ENCODE measurements around the gene PTPRK.

Gene PTPRK

DNA sequence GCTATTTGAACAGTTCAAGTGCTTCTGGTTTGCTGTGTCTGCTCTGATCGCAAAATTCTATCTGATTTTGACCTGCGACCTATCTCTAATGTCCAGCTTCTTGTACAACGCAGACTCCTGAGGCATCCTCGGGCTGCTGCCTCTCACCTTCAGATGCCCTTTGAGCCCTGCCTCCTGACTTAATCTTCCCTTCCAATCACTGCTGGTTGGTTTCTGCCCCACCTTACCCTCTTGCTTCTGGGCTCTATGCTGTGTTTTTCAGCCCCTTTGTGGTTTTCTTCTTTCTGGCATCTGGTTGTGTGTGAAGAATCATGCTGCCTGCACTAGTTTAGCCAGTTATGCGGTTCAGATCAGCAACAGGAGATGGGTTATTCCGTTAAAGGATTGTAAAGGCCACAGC is 488.4 kb downstream of the PTPRK start:
- no peak overlapping the region for H3K9ac ChIP-seq (ENCODE audit: low read length)
- H3K27ac ChIP-seq (ENCODE audit: low read depth, low read length) = no peak overlapping the region
- no peak overlapping the region for H3K4me3 ChIP-seq (ENCODE audit: low read length)
- no peaks in the 10 kb centered on the region for H3K4me1 ChIP-seq (ENCODE audit: control insufficient read depth, insufficient read depth, low read length)
- H3K27me3 ChIP-seq (ENCODE audit: control insufficient read depth, insufficient read depth, low read length) = no peaks in the 10 kb centered on the region
- H3K36me3 ChIP-seq (ENCODE audit: control insufficient read depth, insufficient read depth, low read length) = peaks cover 2% of the 10 kb centered on the region

DNA sequence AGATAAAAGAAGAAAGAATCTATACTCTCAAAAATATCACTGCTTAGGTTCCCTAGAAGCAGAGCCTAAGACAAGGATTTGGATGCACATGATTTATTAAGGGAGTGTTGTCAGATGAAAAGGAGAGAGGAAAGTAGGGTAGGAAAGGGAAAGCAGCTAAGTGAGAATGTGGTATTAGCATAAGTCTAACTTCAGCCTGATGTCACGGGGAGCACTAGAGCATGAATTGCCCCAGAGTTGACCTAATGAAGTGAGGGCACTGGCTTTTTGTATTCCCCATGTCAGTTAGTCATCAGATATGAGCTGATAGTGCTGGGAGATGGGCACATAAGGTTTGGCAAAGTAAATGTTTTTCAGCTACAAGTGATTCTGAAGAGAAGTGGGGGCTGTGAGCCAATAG is 490.6 kb downstream of the PTPRK start:
- Histone ChIP-seq H3K27ac (ENCODE audit: low read depth, low read length) (no peak overlapping the region), H3K9ac (ENCODE audit: low read length) (no peak overlapping the region), H3K36me3 (ENCODE audit: control insufficient read depth, insufficient read depth, low read length) (peaks cover 2% of the 10 kb centered on the region), H3K4me3 (ENCODE audit: low read length) (no peak overlapping the region), H3K27me3 (ENCODE audit: control insufficient read depth, insufficient read depth, low read length) (no peaks in the 10 kb centered on the region), H3K4me1 (ENCODE audit: control insufficient read depth, insufficient read depth, low read length) (no peaks in the 10 kb centered on the region)

- Histone ChIP-seq H3K4me3 (ENCODE audit: low read length) (no peak overlapping the region), H3K4me1 (ENCODE audit: control insufficient read depth, insufficient read depth, low read length) (no peaks in the 10 kb centered on the region), H3K27me3 (ENCODE audit: control insufficient read depth, insufficient read depth, low read length) (no peaks in the 10 kb centered on the region), H3K36me3 (ENCODE audit: control insufficient read depth, insufficient read depth, low read length) (peaks cover 2% of the 10 kb centered on the region), H3K9ac (ENCODE audit: low read length) (no peak overlapping the region), H3K27ac (ENCODE audit: low read depth, low read length) (no peak overlapping the region)
Observed at GRCh38 chr6:128028183-128028582, 492.2 kb downstream of the PTPRK start.

GRCh38 chr6:128025478-128025877 is 494.9 kb downstream of the PTPRK start:
- Histone ChIP-seq H3K27ac (ENCODE audit: low read depth, low read length) (no peak overlapping the region), H3K4me3 (ENCODE audit: low read length) (no peak overlapping the region), H3K9ac (ENCODE audit: low read length) (no peak overlapping the region), H3K4me1 (ENCODE audit: control insufficient read depth, insufficient read depth, low read length) (no peaks in the 10 kb centered on the region), H3K27me3 (ENCODE audit: control insufficient read depth, insufficient read depth, low read length) (no peaks in the 10 kb centered on the region), H3K36me3 (ENCODE audit: control insufficient read depth, insufficient read depth, low read length) (peaks cover 2% of the 10 kb centered on the region)

- Histone ChIP-seq H3K4me3 (ENCODE audit: low read length) (no peak overlapping the region), H3K36me3 (ENCODE audit: control insufficient read depth, insufficient read depth, low read length) (peaks cover 2% of the 10 kb centered on the region), H3K27ac (ENCODE audit: low read depth, low read length) (no peak overlapping the region), H3K27me3 (ENCODE audit: control insufficient read depth, insufficient read depth, low read length) (no peaks in the 10 kb centered on the region), H3K9ac (ENCODE audit: low read length) (no peak overlapping the region), H3K4me1 (ENCODE audit: control insufficient read depth, insufficient read depth, low read length) (no peaks in the 10 kb centered on the region)
Observed at GRCh38 chr6:128024969-128025368, 495.4 kb downstream of the PTPRK start.

DNA sequence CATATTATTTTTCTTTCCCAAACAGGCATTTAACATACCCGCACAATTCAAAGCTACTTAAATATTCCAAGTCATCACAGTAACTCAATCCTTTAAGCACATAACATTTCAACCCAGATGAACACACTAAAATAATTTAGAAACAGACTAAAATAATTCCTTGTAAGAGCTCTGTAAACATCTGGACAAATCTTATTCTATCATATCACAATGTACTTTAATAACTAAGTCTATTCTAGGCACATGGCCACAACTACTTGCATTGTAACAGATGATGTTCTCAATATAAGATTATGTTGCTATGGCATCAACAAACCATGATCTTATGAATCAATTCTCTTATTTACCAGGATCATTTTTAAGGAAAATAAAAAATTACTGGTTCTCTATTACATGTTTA is 496.4 kb downstream of the PTPRK start:
- H3K4me3 ChIP-seq (ENCODE audit: low read length) = no peak overlapping the region
- H3K4me1 ChIP-seq (ENCODE audit: control insufficient read depth, insufficient read depth, low read length) = no peaks in the 10 kb centered on the region
- H3K27me3 ChIP-seq (ENCODE audit: control insufficient read depth, insufficient read depth, low read length) = no peaks in the 10 kb centered on the region
- H3K9ac ChIP-seq (ENCODE audit: low read length) = no peak overlapping the region
- H3K36me3 ChIP-seq (ENCODE audit: control insufficient read depth, insufficient read depth, low read length) = no peaks in the 10 kb centered on the region
- H3K27ac ChIP-seq (ENCODE audit: low read depth, low read length) = no peak overlapping the region

DNA sequence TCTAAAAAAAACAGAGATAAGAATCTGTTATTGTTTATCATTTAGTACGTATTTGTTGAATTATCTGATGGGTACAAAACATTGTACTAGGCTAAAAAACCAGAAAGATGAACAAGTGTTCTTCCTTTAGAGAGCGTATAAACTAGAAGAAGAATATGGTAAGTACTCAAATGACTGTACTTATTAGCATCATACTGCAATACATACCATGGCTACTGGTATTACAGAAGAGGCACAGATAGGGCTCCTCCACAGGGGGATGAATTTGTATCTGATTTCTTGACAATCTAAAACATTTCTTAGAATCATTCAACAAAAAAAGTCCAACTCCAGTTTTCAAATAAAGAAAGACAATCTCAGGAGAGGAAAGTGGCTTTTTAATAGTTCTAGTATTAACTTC is 501.6 kb downstream of the PTPRK start:
- Histone ChIP-seq H3K4me1 (ENCODE audit: control insufficient read depth, insufficient read depth, low read length) (no peaks in the 10 kb centered on the region), H3K27me3 (ENCODE audit: control insufficient read depth, insufficient read depth, low read length) (no peaks in the 10 kb centered on the region), H3K9ac (ENCODE audit: low read length) (no peak overlapping the region), H3K27ac (ENCODE audit: low read depth, low read length) (no peak overlapping the region), H3K4me3 (ENCODE audit: low read length) (no peak overlapping the region), H3K36me3 (ENCODE audit: control insufficient read depth, insufficient read depth, low read length) (no peaks in the 10 kb centered on the region)

DNA sequence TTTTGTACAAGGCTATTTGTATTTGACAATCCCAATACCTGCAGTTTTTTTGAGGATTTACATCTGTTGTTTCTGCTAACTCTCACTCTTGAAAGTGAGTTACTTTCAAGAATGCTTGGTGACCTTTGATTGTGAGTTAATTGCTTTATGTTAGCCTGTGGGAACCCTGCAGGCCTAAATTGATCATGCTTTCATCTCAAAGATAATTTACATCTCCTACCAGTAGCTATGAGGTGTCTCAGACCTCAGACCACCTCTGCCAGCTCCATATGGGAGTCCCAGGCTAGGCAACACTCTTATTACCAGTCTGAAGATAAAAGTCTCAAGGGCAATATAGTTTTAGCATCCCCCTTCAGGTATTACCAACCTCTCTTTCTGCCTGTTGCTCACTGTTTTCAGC is 503.1 kb downstream of the PTPRK start:
- no peak overlapping the region for H3K4me3 ChIP-seq (ENCODE audit: low read length)
- no peak overlapping the region for H3K9ac ChIP-seq (ENCODE audit: low read length)
- H3K27me3 ChIP-seq (ENCODE audit: control insufficient read depth, insufficient read depth, low read length) = no peaks in the 10 kb centered on the region
- no peak overlapping the region for H3K27ac ChIP-seq (ENCODE audit: low read depth, low read length)
- H3K4me1 ChIP-seq (ENCODE audit: control insufficient read depth, insufficient read depth, low read length) = no peaks in the 10 kb centered on the region
- no peaks in the 10 kb centered on the region for H3K36me3 ChIP-seq (ENCODE audit: control insufficient read depth, insufficient read depth, low read length)

- H3K4me1 ChIP-seq (ENCODE audit: control insufficient read depth, insufficient read depth, low read length) = no peaks in the 10 kb centered on the region
- H3K36me3 ChIP-seq (ENCODE audit: control insufficient read depth, insufficient read depth, low read length) = peaks cover 3% of the 10 kb centered on the region
- no peak overlapping the region for H3K9ac ChIP-seq (ENCODE audit: low read length)
- H3K27ac ChIP-seq (ENCODE audit: low read depth, low read length) = no peak overlapping the region
- H3K4me3 ChIP-seq (ENCODE audit: low read length) = no peak overlapping the region
- H3K27me3 ChIP-seq (ENCODE audit: control insufficient read depth, insufficient read depth, low read length) = no peaks in the 10 kb centered on the region
Observed at GRCh38 chr6:128007658-128008057, 512.7 kb downstream of the PTPRK start.

GRCh38 chr6:128005009-128005408 is 515.4 kb downstream of the PTPRK start:
- Histone ChIP-seq H3K27ac (ENCODE audit: low read depth, low read length) (no peak overlapping the region), H3K4me1 (ENCODE audit: control insufficient read depth, insufficient read depth, low read length) (no peaks in the 10 kb centered on the region), H3K36me3 (ENCODE audit: control insufficient read depth, insufficient read depth, low read length) (peaks cover 3% of the 10 kb centered on the region), H3K27me3 (ENCODE audit: control insufficient read depth, insufficient read depth, low read length) (no peaks in the 10 kb centered on the region), H3K9ac (ENCODE audit: low read length) (no peak overlapping the region), H3K4me3 (ENCODE audit: low read length) (no peak overlapping the region)

GRCh38 chr6:128000363-128000762 is 520.0 kb downstream of the PTPRK start:
- Histone ChIP-seq H3K27ac (ENCODE audit: low read depth, low read length) (no peak overlapping the region), H3K4me1 (ENCODE audit: control insufficient read depth, insufficient read depth, low read length) (no peaks in the 10 kb centered on the region), H3K9ac (ENCODE audit: low read length) (no peak overlapping the region), H3K36me3 (ENCODE audit: control insufficient read depth, insufficient read depth, low read length) (peaks cover 2% of the 10 kb centered on the region), H3K4me3 (ENCODE audit: low read length) (no peak overlapping the region), H3K27me3 (ENCODE audit: control insufficient read depth, insufficient read depth, low read length) (no peaks in the 10 kb centered on the region)

GRCh38 chr6:127998985-127999384 is 521.4 kb downstream of the PTPRK start:
- Histone ChIP-seq H3K36me3 (ENCODE audit: control insufficient read depth, insufficient read depth, low read length) (no peaks in the 10 kb centered on the region), H3K27ac (ENCODE audit: low read depth, low read length) (no peak overlapping the region), H3K27me3 (ENCODE audit: control insufficient read depth, insufficient read depth, low read length) (no peaks in the 10 kb centered on the region), H3K4me3 (ENCODE audit: low read length) (no peak overlapping the region), H3K4me1 (ENCODE audit: control insufficient read depth, insufficient read depth, low read length) (no peaks in the 10 kb centered on the region), H3K9ac (ENCODE audit: low read length) (no peak overlapping the region)

DNA sequence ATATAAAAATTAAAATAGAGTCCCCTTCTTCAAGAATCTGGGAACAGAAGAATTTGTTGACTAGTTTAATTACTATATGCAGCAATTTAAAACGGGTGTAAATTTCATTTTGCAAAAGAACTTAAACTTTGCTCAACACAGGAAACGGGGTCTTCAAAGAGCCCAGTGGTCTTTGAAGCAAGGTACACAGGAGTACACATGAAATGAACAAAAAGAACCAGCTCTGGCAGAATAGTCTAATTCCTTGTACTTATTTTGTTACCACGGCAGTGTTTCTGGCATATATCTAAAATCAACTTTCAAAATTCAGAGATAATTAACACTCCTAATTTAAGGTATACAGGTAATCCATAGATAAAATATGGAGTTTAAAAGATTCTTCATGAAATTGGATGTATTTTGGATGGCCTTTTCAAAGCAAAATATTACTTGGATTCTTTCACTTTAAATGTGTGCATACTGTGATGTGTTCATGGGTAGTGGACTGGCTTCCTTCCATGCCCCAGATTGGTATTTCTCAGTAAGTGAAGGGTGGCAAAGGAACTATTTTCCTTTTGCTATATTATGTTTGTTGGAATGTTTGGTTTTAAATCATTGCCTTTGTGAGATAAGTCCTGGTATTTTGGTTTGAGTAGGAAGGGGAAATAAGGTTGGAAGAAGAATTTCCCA is 522.8 kb downstream of the PTPRK start:
- H3K9ac ChIP-seq (ENCODE audit: low read length) = no peak overlapping the region
- no peak overlapping the region for H3K4me3 ChIP-seq (ENCODE audit: low read length)
- H3K27ac ChIP-seq (ENCODE audit: low read depth, low read length) = no peak overlapping the region

More for the DNA sequence above, 522.8 kb downstream of the PTPRK start:
- Histone ChIP-seq H3K4me1 (ENCODE audit: control insufficient read depth, insufficient read depth, low read length) (no peaks in the 10 kb centered on the region), H3K36me3 (ENCODE audit: control insufficient read depth, insufficient read depth, low read length) (no peaks in the 10 kb centered on the region), H3K27me3 (ENCODE audit: control insufficient read depth, insufficient read depth, low read length) (no peaks in the 10 kb centered on the region)
